GM19397 (cell line): ENCODE results near the gene RGS7.
"Not testable (repeated sequence)": the region's sequence is repeated elsewhere in the genome, so short reads cannot be mapped to it uniquely, and the experiment has no call there.

Experiments
- ATAC-seq: cut with Tn5 transposase; IDR thresholded peaks from one replicate; pipeline ENCODE4 v1.9.1; 2021; ENCODE audit warnings: mild to moderate bottlenecking, moderate library complexity; ENCODE audit not compliant: unreplicated experiment

The RGS7 gene

GRCh38 chr1:241145881-241146280, 211.1 kb downstream of the RGS7 start:
- ATAC-seq, result no peak

- ATAC-seq, result no peak
Observed at GRCh38 chr1:241143765-241144442, 213.1 kb downstream of the RGS7 start.

- ATAC-seq, result no peak
Observed at GRCh38 chr1:241142493-241142892, 214.5 kb downstream of the RGS7 start.

- not testable (repeated sequence) for ATAC-seq
Observed at GRCh38 chr1:241141646-241142045, 215.4 kb downstream of the RGS7 start.

- ATAC-seq, result no peak
Observed at GRCh38 chr1:241140670-241141069, 216.3 kb downstream of the RGS7 start.

- ATAC-seq, result no peak
Observed at GRCh38 chr1:241139047-241139446, 218.0 kb downstream of the RGS7 start.

- no peak for ATAC-seq
Observed at GRCh38 chr1:241138248-241138647, 218.8 kb downstream of the RGS7 start.

GRCh38 chr1:241136389-241136788, 220.6 kb downstream of the RGS7 start:
- no peak for ATAC-seq

- ATAC-seq, result no peak
Observed at GRCh38 chr1:241131636-241132194, 225.3 kb downstream of the RGS7 start.

- ATAC-seq, result no peak
Observed at GRCh38 chr1:241130881-241131280, 226.1 kb downstream of the RGS7 start.

GRCh38 chr1:241129207-241129960, 227.6 kb downstream of the RGS7 start:
- no peak for ATAC-seq

- no peak for ATAC-seq
Observed at GRCh38 chr1:241125286-241125685, 231.7 kb downstream of the RGS7 start.

- no peak for ATAC-seq
Observed at GRCh38 chr1:241118049-241118448, 239.0 kb downstream of the RGS7 start.

GRCh38 chr1:241115784-241116183, 241.2 kb downstream of the RGS7 start:
- no peak for ATAC-seq

- ATAC-seq, result no peak
Observed at GRCh38 chr1:241114699-241115233, 242.2 kb downstream of the RGS7 start.

- no peak for ATAC-seq
Observed at GRCh38 chr1:241113557-241113956, 243.4 kb downstream of the RGS7 start.

GRCh38 chr1:241109039-241109438, 248.0 kb downstream of the RGS7 start:
- no peak for ATAC-seq

GRCh38 chr1:241105147-241105546, 251.9 kb downstream of the RGS7 start:
- ATAC-seq, result no peak

- ATAC-seq, result no peak
Observed at GRCh38 chr1:241102664-241103063, 254.3 kb downstream of the RGS7 start.

GRCh38 chr1:241101622-241102021, 255.4 kb downstream of the RGS7 start:
- ATAC-seq, result no peak

GRCh38 chr1:241097479-241097878, 259.5 kb downstream of the RGS7 start:
- ATAC-seq, result no peak

- no peak for ATAC-seq
Observed at GRCh38 chr1:241096982-241097381, 260.0 kb downstream of the RGS7 start.
